A549 (cell line): ENCODE data around the gene ACTG1. TPM values are rescaled to one million over a fixed set of nuclear protein-coding genes. Genes with fewer than 3 reads are reported as not detected.

Source experiments
- ATAC-seq, 2 experiments: fragments of 200-7000 bp in 1 of 2; fragments of >200 bp in 1 of 2; cut with Nextera tagmentation in 1 of 2; cut with Tn5 transposase in 1 of 2; 3 replicates each; pipeline versions ENCODE4 v1.8.0 to v1.9.1; 2018 to 2020; ENCODE audit warnings: mild to moderate bottlenecking in 1 of 2, moderate library complexity in 1 of 2
- CTCF ChIA-PET: fragments of 300-600 bp; sonication (Branson Sonifier 250); formaldehyde crosslinking; extraction: SDS; loops from one replicate; lab custom pipeline; 2021; ENCODE audit warnings: antibody characterized with exemption, inconsistent platforms; lab: Yijun Ruan, JAX
- POLR2A ChIA-PET: fragments of 350-600 bp; formaldehyde crosslinking; extraction: SDS; loops from one replicate; lab custom pipeline; 2021; ENCODE audit warnings: antibody characterized with exemption, inconsistent platforms; lab: Yijun Ruan, JAX
- DNase-seq, 2 experiments: peaks; one replicate each; pipeline versions ENCODE4 v3.0.0 to v3.0.0-alpha.2; 2011 to 2016; ENCODE audit warnings: low read depth in 1 of 2, low spot score in 1 of 2
- FAIRE-seq: peaks from 2 replicates; lab custom pipeline; 2011; peaks lifted over from hg19 to GRCh38; lab: Jason Lieb, UNC
- H3K27ac ChIP-seq, 2 experiments: fragments of >200 bp; sonication (Bioruptor Twin); formaldehyde crosslinking; 3 replicates each; pipeline ENCODE4 v1.5.1; 2016 to 2017
- H3K4me1 ChIP-seq: fragments of >200 bp; sonication (Bioruptor Twin); formaldehyde crosslinking; 3 replicates; pipeline ENCODE4 v1.6.1; 2016
- H3K4me2 ChIP-seq: fragments of >200 bp; sonication (Bioruptor Twin); formaldehyde crosslinking; 3 replicates; pipeline ENCODE4 v1.6.1; 2016
- H3K4me3 ChIP-seq: fragments of >200 bp; sonication (Bioruptor Twin); formaldehyde crosslinking; 3 replicates; pipeline ENCODE4 v1.5.1; 2016
- H3K9me3 ChIP-seq: fragments of >200 bp; sonication (Bioruptor Twin); formaldehyde crosslinking; 3 replicates; pipeline ENCODE4 v1.6.1; 2016
- ATOH8 ChIP-seq: fragments of 250-450 bp; sonication (Bioruptor Pico); IDR thresholded peaks from 2 replicates; pipeline ENCODE4 v1.5.0; 2020; ENCODE audit warnings: low read depth, mild to moderate bottlenecking, moderate library complexity
- CEBPB ChIP-seq, 2 experiments: fragments of >200 bp in 1 of 2; sonication (Bioruptor Twin) in 1 of 2; formaldehyde crosslinking in 1 of 2; IDR thresholded peaks; 2 replicates each; pipeline ENCODE4 v1.6.1; 2012 to 2016
- EHF ChIP-seq: fragments of 250-450 bp; sonication (Bioruptor Pico); IDR thresholded peaks from 2 replicates; pipeline ENCODE4 v1.5.0; 2020; ENCODE audit warnings: mild to moderate bottlenecking
- ESRRA ChIP-seq: fragments of 150-350 bp; IDR thresholded peaks from 2 replicates; pipeline ENCODE4 v1.6.1; 2014; ENCODE audit warnings: mild to moderate bottlenecking, low read length, borderline replicate concordance
- FOSB ChIP-seq: fragments of 250-450 bp; sonication (Bioruptor Pico); IDR thresholded peaks from 2 replicates; pipeline ENCODE4 v1.5.0; 2020; ENCODE audit warnings: mild to moderate bottlenecking, moderate library complexity
- FOSL2 ChIP-seq, 2 experiments: fragments of 450-650 bp in 1 of 2; fragments of >200 bp in 1 of 2; sonication (Bioruptor Twin) in 1 of 2; formaldehyde crosslinking; IDR thresholded peaks; 2 replicates each; pipeline versions ENCODE4 v1.5.0 to v1.6.1; 2016 to 2020; ENCODE audit warnings: mild to moderate bottlenecking in 1 of 2, moderate library complexity in 1 of 2
- FOXS1 ChIP-seq: fragments of 250-450 bp; sonication (Bioruptor Pico); IDR thresholded peaks from 2 replicates; pipeline ENCODE4 v1.5.0; 2020; ENCODE audit warnings: mild to moderate bottlenecking, moderate library complexity
- GATA3 ChIP-seq: IDR thresholded peaks from 2 replicates; pipeline ENCODE4 v1.6.1; 2012; ENCODE audit warnings: borderline replicate concordance
- HES2 ChIP-seq: fragments of >200 bp; sonication (Bioruptor Twin); formaldehyde crosslinking; IDR thresholded peaks from 2 replicates; pipeline ENCODE4 v1.6.1; 2016
- HMGXB4 ChIP-seq: fragments of 250-450 bp; sonication (Bioruptor Pico); IDR thresholded peaks from 2 replicates; pipeline ENCODE4 v1.5.0; 2021; ENCODE audit warnings: mild to moderate bottlenecking, moderate library complexity, borderline replicate concordance
- JUN ChIP-seq, 2 experiments: fragments of >200 bp; sonication (Bioruptor Twin); formaldehyde crosslinking; IDR thresholded peaks; 2 replicates in 1 of 2; 3 replicates in 1 of 2; pipeline ENCODE4 v1.6.1; 2016 to 2017
- JUNB ChIP-seq: fragments of >200 bp; sonication (Bioruptor Twin); formaldehyde crosslinking; IDR thresholded peaks from 2 replicates; pipeline ENCODE4 v1.6.1; 2016
- MAX ChIP-seq: IDR thresholded peaks from 2 replicates; pipeline ENCODE4 v1.6.1; 2012
- NFE2L2 ChIP-seq: fragments of 150-350 bp; conservative IDR thresholded peaks from 2 replicates; pipeline ENCODE4 v1.6.1; 2014; ENCODE audit warnings: low read length
- NR3C1 ChIP-seq: fragments of >200 bp; sonication (Bioruptor Twin); formaldehyde crosslinking; IDR thresholded peaks from 3 replicates; pipeline ENCODE4 v1.6.1; 2017
- POLR2AphosphoS2 ChIP-seq: conservative IDR thresholded peaks from 2 replicates; pipeline ENCODE4 v1.6.1; 2012; ENCODE audit warnings: low read length, improper control_type of control experiment, inconsistent platforms
- RARB ChIP-seq: fragments of 250-450 bp; sonication (Bioruptor Pico); IDR thresholded peaks from 2 replicates; pipeline ENCODE4 v1.8.0; 2021; ENCODE audit warnings: mild to moderate bottlenecking, moderate library complexity
- RCOR1 ChIP-seq: fragments of 150-350 bp; IDR thresholded peaks from 2 replicates; pipeline ENCODE4 v1.6.1; 2014; ENCODE audit warnings: antibody characterized with exemption, low read length, low read depth
- TP53 ChIP-seq: fragments of 250-450 bp; sonication (Bioruptor Pico); IDR thresholded peaks from 2 replicates; pipeline ENCODE4 v1.5.0; 2021; ENCODE audit warnings: mild to moderate bottlenecking, moderate library complexity
- ZSCAN20 ChIP-seq: fragments of 250-450 bp; sonication (Bioruptor Pico); IDR thresholded peaks from 2 replicates; pipeline ENCODE4 v1.8.0; 2022; ENCODE audit warnings: mild to moderate bottlenecking, moderate library complexity
- WGBS: methylation state at CpG from one replicate; pipeline ENCODE4 v1.1.6; 2017; ENCODE audit errors: missing lambda C conversion rate; 5-methylcytosine and 5-hydroxymethylcytosine counted together
- polyA plus RNA-seq, 4 experiments: library from polyadenylated mRNA; depleted of rRNA in 3 of 4; stranded (reverse); fragments of >200 nt; fragmentation: RNase III in 1 of 4; extraction: RNeasy Plus Mini Kit Qiagen cat#74134 plus additional on column Dnase treatment in 1 of 4; gene quantifications; 2 replicates in 3 of 4; 3 replicates in 1 of 4; pipeline ENCODE4 v1.2.3, GENCODE V29; 2011 to 2017

The ACTG1 gene
- polyA plus RNA-seq, 2 of the 4 experiments (the other 2 are of a cell fraction) = 2,042 to 7,263 TPM

- no peak for TF ChIP-seq HMGXB4 (CRISPR knock-in tag)
- TF ChIP-seq MAX = no peak
- TF ChIP-seq ESRRA = no peak
- TF ChIP-seq FOSB = no peak
- no peak for TF ChIP-seq ZSCAN20 (CRISPR knock-in tag)
Measured at GRCh38 chr17:81549826-81550225, 37.2 kb upstream of the ACTG1 start (continued).

- FAIRE-seq = no peak
- no peak for TF ChIP-seq POLR2AphosphoS2
- no peak for TF ChIP-seq NR3C1
- no peak for TF ChIP-seq EHF (CRISPR knock-in tag)
- no peak for TF ChIP-seq FOSL2 (IDR thresholded peaks at IDR 0.05)
- no peak for TF ChIP-seq FOSL2 (CRISPR knock-in tag; IDR thresholded peaks at IDR 0.05)
- TF ChIP-seq FOXS1 = no peak
- TF ChIP-seq HES2 = no peak
- no peak for TF ChIP-seq JUN (IDR thresholded peaks at IDR 0.05)
- no peak for TF ChIP-seq RCOR1
- TF ChIP-seq ATOH8 (CRISPR knock-in tag) = no peak
- no peak for TF ChIP-seq JUNB
- no peak for TF ChIP-seq CEBPB (IDR thresholded peaks at IDR 0.05)
- TF ChIP-seq HMGXB4 (CRISPR knock-in tag) = no peak
- TF ChIP-seq NFE2L2 = no peak
- no peak for TF ChIP-seq GATA3
- no peak for TF ChIP-seq TP53
- ChIA-PET CTCF (interaction anchor here (2.8 to 45.0 kb wide), 3 partner anchors 10 to 35 kb away, joined by 14 to 1604 read pairs (median 28); no protein-coding TSS in a partner anchor), POLR2A (interaction anchor here (0.6 kb wide), 1 partner anchor 171 kb away, joined by 3 read pairs; no protein-coding TSS in a partner anchor)
- no peaks in the 10 kb centered on the region for H3K9me3 ChIP-seq
- no peak overlapping the region for H3K27ac ChIP-seq
- H3K4me1 ChIP-seq = peaks cover 15% of the 10 kb centered on the region
- no peak overlapping the region for H3K4me2 ChIP-seq
- no peak overlapping the region for H3K4me3 ChIP-seq
- no peak for DNase-seq
- 87% methylated on average over 16 of the region's 16 CpGs for WGBS
- no peak for ATAC-seq
Measured at GRCh38 chr17:81549031-81549557, 36.5 kb upstream of the ACTG1 start.

- DNase-seq = no peak
- Histone ChIP-seq H3K4me1 (peaks cover 6% of the 10 kb centered on the region; the same call in 2 of the 3 replicates), H3K4me2 (no peak overlapping the region), H3K27ac (no peak overlapping the region), H3K9me3 (no peaks in the 10 kb centered on the region)
- no peak for ATAC-seq
- 95% methylated on average over 8 of the region's 14 CpGs for WGBS
- FAIRE-seq = no peak
- CTCF ChIA-PET = interaction anchor here (1.3 to 5.4 kb wide), 6 partner anchors 11 to 295 kb away, joined by 3 to 51 read pairs (median 6); no protein-coding TSS in a partner anchor
- TF ChIP-seq RARB (no peak), FOSL2 (IDR thresholded peaks at IDR 0.05) (no peak), FOSL2 (CRISPR knock-in tag; IDR thresholded peaks at IDR 0.05) (no peak)
- TF ChIP-seq, all 56 proteins: peak for 0
- POLR2A ChIA-PET = no interaction called here
- no peak overlapping the region for H3K4me3 ChIP-seq
Measured at GRCh38 chr17:81547614-81547982, 35.0 kb upstream of the ACTG1 start.
